GM18870 (cell line): ENCODE measurements around the gene FAM200C.

Experiments
- ATAC-seq: cut with Tn5 transposase; IDR thresholded peaks from one replicate; pipeline ENCODE4 v1.9.1; 2021; ENCODE audit warnings: moderate library complexity; ENCODE audit not compliant: unreplicated experiment

The FAM200C gene

GRCh38 chr5:160369990-160370712 lies 29.7 kb downstream of the FAM200C start, which contains the start of gene C1QTNF2:
Gene C1QTNF2 (minus strand): TSS chr5:160370626. CDS start chr5:160355011, 15,615 bp downstream.
- no peak for ATAC-seq

GRCh38 chr5:160367885-160368284 lies 32.0 kb downstream of the FAM200C start:
- ATAC-seq, result no peak

GRCh38 chr5:160367261-160367660 lies 32.6 kb downstream of the FAM200C start:
- ATAC-seq, result no peak

- no peak for ATAC-seq
Measured at GRCh38 chr5:160366230-160366629, 33.6 kb downstream of the FAM200C start.

- no peak for ATAC-seq
Measured at GRCh38 chr5:160363660-160364395, 36.0 kb downstream of the FAM200C start.

- no peak for ATAC-seq
Measured at GRCh38 chr5:160363211-160363610, 36.6 kb downstream of the FAM200C start.

GRCh38 chr5:160361624-160362228 lies 38.1 kb downstream of the FAM200C start:
- no peak for ATAC-seq

GRCh38 chr5:160360310-160360709 lies 39.5 kb downstream of the FAM200C start:
- no peak for ATAC-seq

- ATAC-seq, result no peak
Measured at GRCh38 chr5:160359816-160360215, 40.0 kb downstream of the FAM200C start.

GRCh38 chr5:160359242-160359641 lies 40.6 kb downstream of the FAM200C start:
- no peak for ATAC-seq

GRCh38 chr5:160357861-160358411 lies 41.9 kb downstream of the FAM200C start:
- ATAC-seq, result no peak

GRCh38 chr5:160357394-160357793 lies 42.5 kb downstream of the FAM200C start:
- no peak for ATAC-seq

GRCh38 chr5:160356550-160357347 lies 43.1 kb downstream of the FAM200C start:
- ATAC-seq, result no peak

GRCh38 chr5:160354666-160355065 lies 45.2 kb downstream of the FAM200C start:
- no peak for ATAC-seq

- ATAC-seq, result no peak
Measured at GRCh38 chr5:160353379-160353778, 46.5 kb downstream of the FAM200C start.

- ATAC-seq, result no peak
Measured at GRCh38 chr5:160352308-160352707, 47.5 kb downstream of the FAM200C start.

- ATAC-seq, result no peak
Measured at GRCh38 chr5:160349935-160350303, 49.9 kb downstream of the FAM200C start.

GRCh38 chr5:160349249-160349934 lies 50.5 kb downstream of the FAM200C start:
- ATAC-seq, result no peak

- ATAC-seq, result no peak
Measured at GRCh38 chr5:160348080-160348479, 51.8 kb downstream of the FAM200C start.

GRCh38 chr5:160347448-160347847 lies 52.4 kb downstream of the FAM200C start:
- ATAC-seq, result no peak
